ENCODE data around the gene SCIN.

Gene SCIN

GRCh38 chr7:12607134-12607533 lies 36.6 kb downstream of the SCIN start:
- in situ Hi-C loops (cut with HindIII; ENCODE audit: low pct_ligation_motif_present, low sequenced_read_pairs), result no loop called here
- no peak overlapping the region for H3K4me3 ChIP-seq (ENCODE audit: low read depth, low read length)
- DNase-seq, result no peak
- H3K36me3 ChIP-seq (replicated peaks), result no peaks in the 10 kb centered on the region
- H3K27ac ChIP-seq, result no peak overlapping the region
- H3K27me3 ChIP-seq (replicated peaks), result no peaks in the 10 kb centered on the region
- TF ChIP-seq CTCF (IDR thresholded peaks at IDR 0.05; ENCODE audit: low read depth, low read length, missing control alignments), result no peak

- H3K27ac ChIP-seq, result no peak overlapping the region
- no peaks in the 10 kb centered on the region for H3K27me3 ChIP-seq (replicated peaks)
- H3K4me3 ChIP-seq (ENCODE audit: low read depth, low read length), result no peak overlapping the region
- no peak for DNase-seq
- H3K36me3 ChIP-seq (replicated peaks), result no peaks in the 10 kb centered on the region
- in situ Hi-C loops (cut with HindIII; ENCODE audit: low pct_ligation_motif_present, low sequenced_read_pairs), result no loop called here
- no peak for TF ChIP-seq CTCF (IDR thresholded peaks at IDR 0.05; ENCODE audit: low read depth, low read length, missing control alignments)
Observed at GRCh38 chr7:12609561-12609960, 39.0 kb downstream of the SCIN start.

DNA sequence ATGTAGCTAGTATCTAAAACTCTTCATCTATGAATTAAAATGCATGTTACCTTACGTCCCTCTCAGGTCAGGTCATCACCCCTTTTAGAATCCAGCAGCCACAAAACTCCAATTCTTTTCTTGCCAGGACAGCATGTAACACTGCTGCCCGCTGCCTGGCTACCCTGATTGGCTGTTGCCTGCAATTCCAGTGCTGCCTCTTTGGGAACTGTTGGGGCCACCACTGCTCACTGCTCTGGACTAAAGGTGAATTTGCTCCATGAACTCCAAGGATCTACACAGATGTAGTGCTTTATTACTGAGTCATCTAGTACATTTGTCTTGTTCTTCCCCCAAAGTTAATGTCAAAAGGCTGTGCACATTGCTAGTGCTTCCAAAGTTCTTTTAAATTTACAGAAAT lies 40.4 kb downstream of the SCIN start:
- in situ Hi-C loops (cut with HindIII; ENCODE audit: low pct_ligation_motif_present, low sequenced_read_pairs), result no loop called here
- no peak overlapping the region for H3K27ac ChIP-seq
- H3K36me3 ChIP-seq (replicated peaks), result no peaks in the 10 kb centered on the region
- TF ChIP-seq CTCF (IDR thresholded peaks at IDR 0.05; ENCODE audit: low read depth, low read length, missing control alignments), result no peak
- DNase-seq, result no peak
- H3K4me3 ChIP-seq (ENCODE audit: low read depth, low read length), result no peak overlapping the region
- H3K27me3 ChIP-seq (replicated peaks), result no peaks in the 10 kb centered on the region

DNA sequence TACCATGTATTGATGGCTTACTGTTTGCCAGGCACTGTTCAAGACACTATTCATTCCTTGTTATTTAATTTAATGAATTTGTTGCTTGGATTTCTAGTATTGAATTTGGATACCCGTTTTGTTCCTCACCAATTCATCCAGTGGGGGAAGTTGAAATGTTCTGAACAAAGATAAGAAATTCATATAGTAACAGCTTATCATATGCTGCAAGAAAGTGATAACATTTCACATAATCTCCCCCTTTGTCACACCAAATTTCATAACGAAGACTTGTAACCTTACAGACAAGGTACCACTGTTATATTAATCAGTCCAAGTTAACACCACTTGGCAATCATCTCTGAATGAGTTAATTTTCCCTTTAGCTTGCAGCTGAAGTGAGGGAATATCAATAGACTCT lies 42.1 kb downstream of the SCIN start:
- in situ Hi-C loops (cut with HindIII; ENCODE audit: low pct_ligation_motif_present, low sequenced_read_pairs), result no loop called here

DNA sequence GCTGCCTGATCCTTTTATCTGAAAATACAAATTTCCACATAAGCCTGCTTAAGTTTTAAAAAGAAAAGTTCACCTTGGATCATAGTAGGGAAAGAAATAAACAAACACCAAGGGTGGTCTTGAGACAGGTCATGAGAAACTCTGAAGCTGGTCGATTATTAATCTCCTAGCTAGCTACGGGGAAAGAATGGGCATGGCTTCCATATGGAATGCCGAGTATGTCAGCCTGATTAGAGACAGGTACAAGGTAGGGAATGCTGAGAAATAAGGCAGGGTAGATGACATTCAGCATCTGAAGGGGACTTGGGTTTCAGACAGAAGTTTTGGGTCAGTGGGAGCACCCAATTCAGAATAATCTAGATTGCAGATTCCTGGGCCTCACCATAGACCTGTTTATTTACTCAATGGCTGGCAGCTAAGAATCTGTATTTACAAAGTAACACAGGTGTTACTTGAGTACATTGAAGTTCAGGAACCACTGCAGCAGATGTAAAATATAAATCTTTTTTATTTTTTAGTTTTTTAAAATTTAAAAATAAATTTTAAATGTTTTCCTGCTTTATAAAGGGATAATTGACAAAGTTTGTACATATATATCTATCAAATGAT lies 49.0 kb downstream of the SCIN start:
- H3K27ac ChIP-seq, result no peak overlapping the region
- H3K4me3 ChIP-seq (ENCODE audit: low read depth, low read length), result no peak overlapping the region
- no peaks in the 10 kb centered on the region for H3K27me3 ChIP-seq (replicated peaks)
- DNase-seq, result no peak
- TF ChIP-seq CTCF (IDR thresholded peaks at IDR 0.05; ENCODE audit: low read depth, low read length, missing control alignments), result no peak
- in situ Hi-C loops (cut with HindIII; ENCODE audit: low pct_ligation_motif_present, low sequenced_read_pairs), result no loop called here
- no peaks in the 10 kb centered on the region for H3K36me3 ChIP-seq (replicated peaks)

More for the DNA sequence above, 42.1 kb downstream of the SCIN start:
- H3K27me3 ChIP-seq (replicated peaks), result no peaks in the 10 kb centered on the region
- no peak for TF ChIP-seq CTCF (IDR thresholded peaks at IDR 0.05; ENCODE audit: low read depth, low read length, missing control alignments)
- no peaks in the 10 kb centered on the region for H3K36me3 ChIP-seq (replicated peaks)
- H3K4me3 ChIP-seq (ENCODE audit: low read depth, low read length), result no peak overlapping the region
- DNase-seq, result no peak
- no peak overlapping the region for H3K27ac ChIP-seq

GRCh38 chr7:12620371-12620770 lies 49.9 kb downstream of the SCIN start:
- no peak for TF ChIP-seq CTCF (IDR thresholded peaks at IDR 0.05; ENCODE audit: low read depth, low read length, missing control alignments)
- no peak overlapping the region for H3K27ac ChIP-seq
- no peaks in the 10 kb centered on the region for H3K36me3 ChIP-seq (replicated peaks)
- H3K4me3 ChIP-seq (ENCODE audit: low read depth, low read length), result no peak overlapping the region
- no peaks in the 10 kb centered on the region for H3K27me3 ChIP-seq (replicated peaks)
- in situ Hi-C loops (cut with HindIII; ENCODE audit: low pct_ligation_motif_present, low sequenced_read_pairs), result no loop called here
- no peak for DNase-seq

Data from brain microvascular endothelial cell (primary cell).